OCI-LY7 (cell line): ENCODE data around the gene TMPRSS9. TPM values are rescaled to one million over a fixed set of nuclear protein-coding genes. Genes with fewer than 3 reads are reported as not detected.

Experiments used
- BruUV-seq: library from RNA; stranded (reverse); fragments of 400-500 nt; replicated peaks from 2 replicates; lab custom pipeline; 2021; lab: Mats Ljungman, UMichigan
- CTCF ChIA-PET: fragments of 300-600 bp; sonication (Branson Sonifier 250); formaldehyde crosslinking; loops from one replicate; lab custom pipeline; 2022; ENCODE audit warnings: antibody characterized with exemption; ENCODE audit not compliant: unreplicated experiment; lab: Charles Lee
- POLR2A ChIA-PET: fragments of 300-600 bp; sonication (Branson Sonifier 250); formaldehyde crosslinking; loops from one replicate; lab custom pipeline; 2022; ENCODE audit warnings: antibody characterized with exemption; lab: Charles Lee
- DNase-seq: peaks from one replicate; pipeline ENCODE4 v3.0.0-alpha.2; 2015; ENCODE audit warnings: low spot score
- H2AFZ ChIP-seq: fragments of 200-600 bp; sonication (generic), shearing (Covaris generic); 2 replicates; pipeline ENCODE4 v1.6.1; 2014; ENCODE audit warnings: mild to moderate bottlenecking, antibody characterized with exemption, low read length, moderate library complexity
- H3K27ac ChIP-seq: fragments of 200-600 bp; sonication (generic); 2 replicates; pipeline ENCODE4 v1.5.1; 2014; ENCODE audit warnings: mixed run types, low read depth, mild to moderate bottlenecking, moderate library complexity, low read length, inconsistent platforms; ENCODE audit not compliant: poor library complexity, severe bottlenecking
- H3K36me3 ChIP-seq: fragments of 200-600 bp; sonication (generic); 2 replicates; pipeline ENCODE4 v1.6.1; 2014; ENCODE audit warnings: mild to moderate bottlenecking, antibody characterized with exemption, low read length, moderate library complexity, mixed read lengths; ENCODE audit not compliant: insufficient read depth
- H3K4me1 ChIP-seq: fragments of 200-600 bp; sonication (generic); 2 replicates; pipeline ENCODE4 v1.5.1; 2014; ENCODE audit warnings: mild to moderate bottlenecking, low read length; ENCODE audit not compliant: insufficient read depth, poor library complexity, severe bottlenecking
- H3K4me2 ChIP-seq: fragments of 200-600 bp; sonication (generic); 2 replicates; pipeline ENCODE4 v1.6.1; 2014; ENCODE audit warnings: mild to moderate bottlenecking, low read length
- H3K4me3 ChIP-seq: fragments of 200-600 bp; sonication (generic); 2 replicates; pipeline ENCODE4 v1.5.1; 2014; ENCODE audit warnings: mild to moderate bottlenecking, low read depth, low read length; ENCODE audit not compliant: poor library complexity, severe bottlenecking
- H3K79me2 ChIP-seq: fragments of 200-600 bp; sonication (generic); 2 replicates; pipeline ENCODE4 v1.6.1; 2016; ENCODE audit warnings: low read depth, mild to moderate bottlenecking, low read length, moderate library complexity, mixed read lengths; ENCODE audit not compliant: insufficient read depth
- H3K9me2 ChIP-seq: fragments of 200-600 bp; sonication (generic); 2 replicates; pipeline ENCODE4 v1.6.1; 2016; ENCODE audit warnings: mild to moderate bottlenecking, low read length, mixed read lengths; ENCODE audit not compliant: insufficient read depth
- H3K9me3 ChIP-seq: fragments of 200-600 bp; sonication (generic); 2 replicates; pipeline ENCODE4 v1.6.1; 2014; ENCODE audit warnings: mild to moderate bottlenecking, mixed run types, low read length, mixed read lengths
- H4K20me1 ChIP-seq: fragments of 200-600 bp; sonication (generic); 2 replicates; pipeline ENCODE4 v1.6.1; 2014; ENCODE audit warnings: mild to moderate bottlenecking, antibody characterized with exemption, low read length, moderate library complexity, mixed read lengths; ENCODE audit not compliant: insufficient read depth
- CTCF ChIP-seq: fragments of 200-600 bp; sonication (generic); conservative IDR thresholded peaks from 2 replicates; pipeline ENCODE4 v1.5.1; 2014; ENCODE audit warnings: mild to moderate bottlenecking, antibody characterized with exemption, low read length, moderate library complexity, mixed read lengths
- EZH2phosphoT487 ChIP-seq: fragments of 200-600 bp; sonication (generic); IDR thresholded peaks from 2 replicates; pipeline ENCODE4 v1.6.1; 2018; ENCODE audit warnings: low read depth, borderline replicate concordance, mild to moderate bottlenecking, mixed run types, antibody characterized with exemption, low read length, moderate library complexity, mixed read lengths
- intact Hi-C: fragments of 100-400 bp; cut with micrococcal nuclease; formaldehyde crosslinking; loops from one replicate; pipeline ENCODE4 v1.10.0; 2022; ENCODE audit not compliant: unreplicated experiment
- total RNA-seq, 2 experiments: library from RNA; depleted of rRNA in 1 of 2; stranded (reverse); fragments of >200 nt in 1 of 2; shearing (Covaris generic) in 1 of 2; gene quantifications; 2 replicates each; pipeline ENCODE4 v1.2.3, GENCODE V29; 2014 to 2022

Gene TMPRSS9
- total RNA-seq, 2 experiments from 2014 or later = 0.44 TPM; not detected in 1

GRCh38 chr19:2357279-2358206 lies 2.5 kb upstream of the TMPRSS9 start:
- no peak for DNase-seq
- Histone ChIP-seq H3K9me2 (no peaks in the 10 kb centered on the region), H3K27ac (no peak overlapping the region), H3K36me3 (peaks cover 19% of the 10 kb centered on the region), H3K4me1 (no peaks in the 10 kb centered on the region), H4K20me1 (no peaks in the 10 kb centered on the region), H3K4me2 (no peak overlapping the region), H3K79me2 (no peaks in the 10 kb centered on the region), H3K9me3 (no peaks in the 10 kb centered on the region), H3K4me3 (no peak overlapping the region), H2AFZ (no peak overlapping the region)
- CTCF ChIA-PET = no interaction called here
- no peak for TF ChIP-seq CTCF
- no peak for TF ChIP-seq EZH2phosphoT487
- no TSS peak for BruUV-seq
- POLR2A ChIA-PET = no interaction called here
- intact Hi-C loops = no loop called here

GRCh38 chr19:2358548-2359173 lies 1.4 kb upstream of the TMPRSS9 start:
- ChIA-PET POLR2A (no interaction called here), CTCF (no interaction called here)
- Histone ChIP-seq H3K9me3 (no peaks in the 10 kb centered on the region), H3K4me1 (no peaks in the 10 kb centered on the region), H3K4me2 (no peak overlapping the region), H3K27ac (no peak overlapping the region), H3K79me2 (no peaks in the 10 kb centered on the region), H3K9me2 (no peaks in the 10 kb centered on the region), H4K20me1 (no peaks in the 10 kb centered on the region), H2AFZ (no peak overlapping the region), H3K36me3 (peaks cover 10% of the 10 kb centered on the region), H3K4me3 (no peak overlapping the region)
- no peak for DNase-seq
- no peak for TF ChIP-seq CTCF
- intact Hi-C loops = no loop called here
- BruUV-seq = no TSS peak

GRCh38 chr19:2360833-2361232 lies 768 bp downstream of the TMPRSS9 start:
- DNase-seq = no peak
- H3K4me2 ChIP-seq = no peak overlapping the region
- no peaks in the 10 kb centered on the region for H4K20me1 ChIP-seq
- no peaks in the 10 kb centered on the region for H3K79me2 ChIP-seq
- no peaks in the 10 kb centered on the region for H3K4me1 ChIP-seq
- no peaks in the 10 kb centered on the region for H3K36me3 ChIP-seq
- CTCF ChIA-PET = no interaction called here
- no peaks in the 10 kb centered on the region for H3K9me2 ChIP-seq
- TF ChIP-seq EZH2phosphoT487 (no peak), CTCF (no peak)
- no TSS peak for BruUV-seq
- POLR2A ChIA-PET = no interaction called here
- intact Hi-C loops = no loop called here
- no peak overlapping the region for H3K27ac ChIP-seq
- no peaks in the 10 kb centered on the region for H3K9me3 ChIP-seq
- no peak overlapping the region for H3K4me3 ChIP-seq
- H2AFZ ChIP-seq = no peak overlapping the region
